Renal cortex interstitium (tissue), 11 donors: ENCODE data around the gene COL5A3. TPM values are rescaled to one million over a fixed set of nuclear protein-coding genes. Genes with fewer than 3 reads are reported as not detected.
"Not testable (repeated sequence)": the region's sequence is repeated elsewhere in the genome, so short reads cannot be mapped to it uniquely, and the experiment has no call there.

Experiments
- DNase-seq, 11 donors: peaks; one replicate each; pipeline ENCODE4 v3.0.0-alpha.2; 2013; ENCODE audit warnings: low read depth in 9 of 11, low spot score in 4 of 11; ENCODE audit errors: extremely low read depth in 1 of 11
- polyA plus RNA-seq, 3 donors: library from polyadenylated mRNA; unstranded; fragments of 120-200 nt; gene quantifications; one replicate each; pipeline ENCODE4 v1.2.1, GENCODE V29; 2013; ENCODE audit not compliant: insufficient read length in 3 of 3

COL5A3 gene
- polyA plus RNA-seq, 3 donors = 0.56 to 1.7 (median 0.96) TPM

DNA sequence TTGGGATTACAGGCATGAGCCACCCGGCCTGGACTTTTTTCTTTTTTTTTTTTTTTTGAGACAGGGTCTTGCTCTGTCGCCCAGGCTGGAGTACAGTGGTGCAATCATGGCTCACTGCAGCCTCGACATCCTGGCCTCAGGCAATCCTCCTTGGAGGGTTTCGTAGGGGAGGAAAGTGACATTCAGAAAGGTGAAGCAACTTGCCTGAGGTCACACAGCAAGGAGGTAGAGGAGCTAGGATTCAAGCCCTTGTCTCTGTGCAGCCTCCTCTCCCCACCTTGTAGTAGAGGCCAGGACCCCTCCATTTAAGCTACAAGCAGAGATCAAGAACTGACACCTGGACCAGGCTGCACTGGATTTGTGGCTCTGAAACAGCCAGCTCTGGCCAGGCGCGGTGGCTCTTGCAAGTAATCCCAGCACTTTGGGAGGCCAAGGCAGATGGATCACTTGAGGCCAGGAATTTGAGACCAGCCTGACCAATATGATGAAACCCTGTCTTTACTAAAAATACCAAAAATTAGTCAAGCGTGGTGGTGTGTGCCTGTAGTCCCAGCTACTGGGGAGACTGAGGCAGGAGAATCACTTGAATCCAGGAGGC, 63.7 kb downstream of the COL5A3 start:
- not testable (repeated sequence) for DNase-seq

DNA sequence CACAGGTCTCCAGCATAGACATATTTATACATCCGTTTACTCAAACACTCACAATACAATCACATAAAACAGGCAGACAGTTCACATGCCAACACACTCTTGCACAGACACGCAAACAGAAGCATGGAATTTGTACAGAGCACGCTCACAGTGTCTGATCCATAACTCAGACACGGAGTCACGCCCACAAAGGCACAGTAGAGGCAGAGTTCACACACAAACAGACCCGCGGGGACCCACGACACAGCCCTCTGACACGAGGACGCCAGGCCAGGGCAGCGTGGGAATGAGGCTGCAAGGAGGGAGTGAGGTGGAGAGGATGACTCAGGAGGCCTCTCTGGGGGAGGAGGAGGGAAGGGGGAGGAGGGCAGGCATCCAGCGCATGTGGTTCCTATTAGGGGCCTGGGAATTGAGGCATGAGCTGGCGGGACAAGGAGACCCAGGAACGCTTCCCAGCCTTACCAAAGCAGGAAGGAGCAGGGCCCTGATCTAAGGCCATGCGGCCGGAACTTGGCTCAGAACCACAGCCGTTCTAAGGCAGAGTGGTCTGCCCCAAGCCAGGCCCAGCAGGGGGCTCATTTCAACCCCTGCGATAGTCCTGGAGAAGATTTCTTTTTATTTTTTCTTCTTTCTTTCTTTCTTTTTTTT, 64.9 kb downstream of the COL5A3 start:
- peak in 2 of 11 donors; percentile 36 to 45 for DNase-seq

DNA sequence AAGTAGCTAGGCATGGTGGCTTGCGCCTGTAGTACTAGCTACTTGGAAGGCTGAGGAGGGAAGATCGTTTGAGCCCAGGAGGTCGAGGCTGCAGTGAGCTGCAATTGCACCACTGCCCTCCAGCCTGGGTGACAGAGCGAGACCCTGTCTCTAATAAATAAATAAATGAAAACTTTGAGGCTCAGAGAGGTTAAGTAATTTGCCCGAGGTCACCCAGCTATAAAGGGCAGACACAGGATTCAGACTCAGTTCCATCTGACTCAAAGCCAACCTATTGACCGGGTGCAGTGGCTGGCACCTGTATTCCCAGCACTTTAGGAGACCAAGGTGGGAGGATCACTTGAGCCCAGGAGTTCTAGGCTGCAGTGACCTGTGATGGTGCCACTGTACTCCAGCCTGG, 66.6 kb downstream of the COL5A3 start:
- DNase-seq = no peak

DNA sequence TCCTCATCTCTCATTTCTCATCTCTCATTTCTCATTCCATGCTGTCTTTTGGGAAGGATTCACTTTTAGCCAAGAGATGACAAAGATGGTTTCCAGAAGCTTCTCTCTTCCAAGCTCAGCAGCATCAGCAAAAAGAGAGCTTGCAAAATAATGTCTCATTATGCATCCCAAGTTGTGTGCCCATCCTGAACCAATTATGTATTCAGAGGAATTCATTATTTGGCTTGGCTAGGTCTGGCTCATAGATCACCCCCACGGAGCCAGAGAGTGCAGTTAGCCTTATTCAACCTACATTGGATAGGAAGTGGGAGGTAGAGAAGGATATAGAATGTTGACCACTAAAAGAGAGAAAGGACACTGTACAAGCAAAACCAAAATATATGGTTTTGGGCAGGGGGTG, 68.6 kb downstream of the COL5A3 start:
- no peak for DNase-seq

DNA sequence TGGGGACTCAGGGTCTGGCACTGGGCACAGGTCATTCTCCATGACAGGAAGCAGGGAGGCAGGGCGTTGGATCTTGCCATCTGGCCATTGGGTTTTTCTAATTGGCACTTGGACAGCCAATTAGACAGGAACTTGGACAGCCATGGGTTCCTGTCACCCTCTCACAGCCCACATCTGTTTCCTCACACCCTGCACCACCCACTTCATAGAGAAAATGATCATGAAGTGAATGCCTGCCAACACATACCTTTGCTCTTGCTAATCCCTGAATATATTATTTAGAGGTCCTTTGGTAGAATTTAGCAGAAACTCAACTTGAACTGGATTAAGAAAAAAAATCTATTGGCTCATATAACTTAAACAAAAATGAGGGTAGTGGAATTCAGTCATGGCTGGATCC, 69.1 kb downstream of the COL5A3 start:
- DNase-seq = no peak

DNA sequence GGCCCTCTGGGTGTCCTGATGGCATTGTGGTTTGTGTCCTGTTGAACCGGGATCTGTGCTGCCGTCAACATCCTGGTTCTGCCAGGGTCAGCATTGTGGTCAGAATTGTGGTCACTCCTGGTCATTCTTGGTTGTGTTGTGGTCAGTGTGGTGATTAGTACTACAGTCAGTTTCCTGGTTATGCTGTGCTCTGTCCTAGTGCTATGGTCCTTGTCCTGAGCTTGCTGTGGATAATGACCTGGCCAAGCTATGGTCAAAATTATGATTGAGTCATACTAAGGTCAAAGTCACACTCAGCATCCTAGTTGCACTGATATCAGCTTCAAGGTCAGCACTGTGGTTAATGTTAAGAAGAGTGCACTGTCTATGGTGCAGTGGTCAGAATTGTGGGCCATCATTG, 69.5 kb downstream of the COL5A3 start:
- DNase-seq = no peak

DNA sequence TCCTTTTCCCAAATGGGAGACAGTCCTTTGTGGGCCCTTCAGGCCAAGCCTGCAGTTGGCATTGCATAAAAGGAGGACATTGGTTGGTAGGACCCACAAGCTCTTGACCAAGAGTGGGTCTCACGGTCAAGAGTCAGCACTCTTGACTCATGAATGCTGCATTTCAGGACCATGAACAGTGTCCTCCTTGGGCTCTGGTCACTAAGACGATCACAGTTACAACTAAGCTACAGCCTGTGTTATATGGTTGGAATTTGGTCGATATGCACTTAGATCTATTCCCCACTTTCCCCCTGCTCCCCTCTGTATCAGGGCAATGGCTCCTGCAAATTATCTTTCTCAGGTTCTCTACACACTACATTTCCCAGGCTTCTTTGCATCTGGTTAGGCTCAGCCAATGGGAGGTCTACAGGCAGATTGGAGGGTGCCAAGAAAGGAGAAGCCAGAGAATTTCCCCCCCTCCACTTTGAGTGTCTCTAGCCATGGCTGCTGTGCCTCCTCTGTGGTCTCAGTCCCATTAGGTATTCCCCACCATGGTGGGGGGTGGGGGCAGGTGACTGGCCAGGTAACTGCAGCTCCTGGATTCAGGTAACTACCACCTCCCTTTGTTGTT, 70.9 kb downstream of the COL5A3 start:
- no peak for DNase-seq

DNA sequence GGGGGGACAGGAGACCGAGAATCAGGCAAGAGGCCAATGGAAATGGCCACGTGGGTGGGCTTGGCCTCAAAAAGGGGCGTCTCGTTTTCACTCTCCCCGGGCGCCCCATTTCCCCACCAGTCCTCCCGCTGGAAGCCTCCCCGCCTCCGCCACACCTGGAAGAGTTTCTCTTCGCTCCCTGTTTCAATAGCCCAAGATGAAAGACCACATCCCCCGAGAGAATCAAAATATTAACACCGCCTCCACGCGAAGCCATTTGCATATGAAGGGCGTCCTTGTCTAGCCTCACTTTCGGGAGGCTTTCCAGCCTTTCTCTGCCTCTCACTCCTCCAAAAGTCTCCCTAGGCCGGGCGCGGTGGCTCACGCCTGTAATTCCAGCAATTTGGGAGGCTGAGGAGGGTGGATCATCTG, 73.3 kb downstream of the COL5A3 start:
- peak in 1 of 11 donors; percentile 4 for DNase-seq

DNA sequence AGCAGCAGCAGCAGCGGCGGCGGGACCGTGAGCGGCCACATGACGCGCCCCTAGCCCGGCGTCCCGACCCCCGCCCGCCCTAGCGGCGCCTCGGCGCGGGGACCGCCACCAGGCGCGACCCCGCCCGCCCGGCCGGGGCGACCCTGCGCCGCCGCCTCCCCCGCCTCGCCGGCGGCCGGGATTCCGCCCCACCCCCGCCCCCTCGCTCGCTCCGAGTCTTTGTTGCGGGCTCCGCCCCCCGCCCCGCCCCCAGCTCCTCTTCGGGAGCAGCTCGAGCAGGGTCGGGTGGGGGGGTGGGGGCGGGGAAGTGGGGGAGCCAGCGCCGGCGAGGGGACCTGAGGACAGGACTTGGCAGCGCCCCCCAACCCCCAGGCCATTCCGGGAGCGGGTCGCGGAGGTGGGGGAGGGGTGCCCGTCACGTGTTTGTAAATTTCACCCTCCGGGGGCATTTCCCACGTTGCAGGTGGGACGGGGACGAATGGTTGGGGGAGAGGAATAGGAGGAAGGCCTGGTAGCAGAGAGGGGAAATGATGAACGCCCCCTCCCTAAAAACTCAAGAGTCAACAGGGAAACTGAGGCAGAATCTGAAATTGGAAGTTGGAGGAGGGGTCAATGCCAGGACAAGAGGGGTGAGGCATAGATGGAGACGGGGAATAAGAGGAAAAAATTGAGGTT, 73.8 kb downstream of the COL5A3 start, which contains the start of gene OLFM2:
TSS of gene OLFM2 (minus strand) at position 190 of the 675 bp plus-strand sequence. CDS start at position 41, 149 bp downstream.
- peak in 1 of 11 donors; percentile 26 for DNase-seq

DNA sequence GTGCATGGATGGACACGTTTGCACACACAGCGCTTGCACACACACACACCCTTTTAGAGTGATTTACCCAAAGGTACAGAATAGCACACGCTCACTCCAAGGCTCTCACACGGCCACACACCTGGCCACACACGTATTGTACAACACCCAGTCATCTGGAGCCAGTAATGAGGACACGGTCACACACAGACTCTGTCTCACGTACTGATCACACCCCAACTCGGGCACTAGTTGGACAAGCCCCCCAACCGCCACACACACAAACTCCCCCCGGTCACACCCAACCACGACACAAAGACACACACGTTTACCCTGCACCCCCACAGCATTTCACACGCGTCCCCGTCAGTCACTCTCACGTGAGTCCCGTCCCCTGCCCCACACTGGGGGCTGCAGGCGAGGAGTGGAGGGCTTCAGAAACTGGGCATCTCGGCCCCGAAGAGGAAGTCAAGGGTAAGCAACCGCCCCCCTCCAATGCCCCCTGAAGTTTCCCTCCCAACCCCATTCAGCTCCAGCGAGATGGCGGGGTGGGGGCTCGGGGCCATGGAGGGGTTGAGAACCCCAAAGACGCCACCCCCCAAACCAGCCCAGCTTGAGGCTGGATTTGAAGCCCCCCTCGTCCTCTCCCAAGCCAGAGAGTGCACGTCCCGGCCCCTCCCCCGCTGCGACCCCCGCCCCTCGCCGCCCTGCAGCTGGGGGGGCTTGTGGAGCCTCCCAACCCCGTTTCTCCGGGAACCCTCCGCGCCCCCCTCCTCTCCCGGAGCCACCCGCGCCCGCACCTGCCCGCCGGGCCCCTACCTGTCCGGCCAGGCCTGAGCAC, 74.6 kb downstream of the COL5A3 start:
- DNase-seq = no peak

DNA sequence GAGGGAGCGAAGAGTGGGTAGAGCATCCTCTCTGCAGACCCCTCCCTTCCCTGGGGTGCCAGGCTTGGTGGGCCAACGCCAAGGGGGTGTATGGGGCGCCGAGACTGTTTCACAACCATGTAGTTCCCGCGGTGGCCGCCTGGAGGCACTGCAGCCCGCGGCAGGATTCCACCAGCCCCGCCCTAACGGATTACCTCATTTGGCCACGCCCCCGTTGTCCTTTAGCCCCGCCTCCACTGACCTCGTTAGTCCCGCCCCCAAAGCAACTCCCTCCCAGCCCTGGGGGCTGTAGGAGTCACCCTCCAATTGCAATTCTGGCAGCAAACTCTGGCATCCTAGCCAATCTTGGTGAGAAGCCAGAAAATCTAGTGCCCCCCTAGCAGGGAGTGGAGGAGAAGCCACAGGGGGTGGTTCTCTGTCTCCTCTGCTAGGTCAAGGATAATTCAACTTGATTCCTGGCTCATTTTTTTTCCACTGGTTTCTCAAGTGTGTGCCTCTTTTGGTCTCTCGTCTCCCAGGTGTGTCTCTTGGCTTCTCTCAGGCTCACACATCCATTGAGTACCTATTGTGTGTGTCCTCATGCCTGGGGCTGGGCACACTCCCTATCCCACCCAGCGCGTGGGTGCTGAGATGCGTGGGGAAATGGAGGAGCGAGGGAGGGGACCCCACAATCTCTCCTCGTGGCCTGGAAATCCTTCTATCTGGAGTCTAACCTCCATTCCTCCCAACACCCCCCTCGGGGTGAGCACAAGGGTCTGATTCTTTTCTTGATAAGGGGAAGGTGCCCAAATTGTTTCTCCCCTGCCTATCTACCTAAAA, 76.0 kb downstream of the COL5A3 start:
- DNase-seq = peak in 5 of 11 donors; percentile 38 to 65 (median 62)

DNA sequence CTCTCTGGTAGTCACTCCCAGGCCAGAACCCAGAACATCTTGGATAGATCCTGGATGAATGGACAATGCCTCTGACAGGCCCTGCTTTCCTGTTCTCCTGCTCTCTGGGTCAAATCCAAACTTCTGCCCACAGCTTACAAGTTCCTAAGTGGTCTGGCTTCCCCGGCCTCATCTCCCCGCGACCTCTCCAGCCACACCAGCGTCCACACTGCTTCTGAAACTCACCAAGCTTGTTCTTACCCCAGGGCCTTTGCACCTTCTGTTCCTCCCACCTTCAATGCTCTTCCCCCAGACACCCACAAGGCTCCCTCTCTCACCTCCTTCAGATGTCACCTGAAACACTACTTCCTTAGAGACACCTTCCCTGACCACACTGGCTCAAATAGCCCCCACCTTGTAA, 77.5 kb downstream of the COL5A3 start:
- no peak for DNase-seq

DNA sequence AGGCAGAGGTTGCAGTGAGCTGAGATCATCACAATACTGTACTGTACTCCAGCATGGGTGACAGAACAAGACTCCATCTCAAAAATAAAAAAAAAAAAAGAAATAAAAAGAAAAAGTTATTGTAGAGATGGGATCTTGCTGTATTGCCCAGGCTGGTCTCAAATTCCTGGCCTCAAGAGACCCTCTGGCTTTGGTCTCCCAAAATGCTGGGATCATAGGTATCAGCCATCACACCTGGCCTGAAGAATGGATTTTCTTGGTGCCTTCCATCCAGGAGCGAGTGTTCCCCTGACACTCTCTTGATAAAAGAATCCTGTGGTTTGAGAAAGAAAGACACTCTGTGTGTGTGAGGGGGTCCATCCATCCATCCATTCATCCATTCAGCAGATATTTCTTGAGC, 78.7 kb downstream of the COL5A3 start:
- DNase-seq = no peak

DNA sequence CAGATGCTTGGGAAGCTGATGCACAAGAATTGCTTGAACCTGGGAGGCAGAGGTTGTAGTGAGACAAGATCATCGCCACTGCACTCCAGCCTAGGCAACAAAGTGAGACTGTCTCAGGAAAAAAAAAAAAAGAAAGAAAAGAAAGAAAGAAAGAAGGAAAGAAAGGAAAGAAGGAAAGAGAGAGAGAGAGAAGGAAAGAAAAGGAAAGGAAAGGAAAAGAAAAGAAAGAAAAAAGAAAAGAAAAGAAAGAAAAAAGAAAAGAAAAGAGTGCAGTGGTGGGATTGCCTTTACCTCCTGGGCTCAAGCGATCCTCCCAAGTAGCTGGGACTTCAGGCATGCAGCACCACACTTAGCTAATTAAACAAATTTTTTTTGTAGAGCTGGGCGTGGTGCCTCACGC, 86.9 kb downstream of the COL5A3 start:
- no peak for DNase-seq

DNA sequence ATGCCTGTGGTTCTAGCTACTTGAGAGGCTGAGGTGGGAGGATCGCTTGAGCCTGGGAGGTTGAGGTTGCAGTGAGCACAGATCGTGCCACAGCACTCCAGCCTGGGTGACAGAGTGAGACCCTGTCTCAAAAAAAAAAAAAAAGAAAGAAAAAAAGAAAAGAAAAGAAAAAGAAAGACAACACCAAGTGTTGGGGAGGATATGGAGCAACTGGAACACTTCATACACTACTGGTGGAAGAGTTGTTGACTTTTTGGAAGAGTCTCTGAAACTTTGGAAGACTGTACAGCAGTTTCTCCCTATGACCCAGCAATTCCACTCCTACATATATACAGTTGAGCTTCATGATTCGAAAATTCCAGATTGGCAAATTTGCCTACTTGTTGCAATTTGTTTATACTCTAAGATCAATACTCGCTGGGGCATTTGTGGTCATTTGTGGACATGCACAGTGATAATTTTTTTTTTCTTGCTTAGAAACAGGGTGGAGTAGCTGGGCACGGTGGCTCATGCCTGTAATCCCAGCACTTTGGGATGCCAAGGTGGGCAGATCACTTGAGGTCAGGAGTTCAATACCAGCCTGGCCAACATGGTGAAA, 87.4 kb downstream of the COL5A3 start:
- DNase-seq = not testable (repeated sequence)

DNA sequence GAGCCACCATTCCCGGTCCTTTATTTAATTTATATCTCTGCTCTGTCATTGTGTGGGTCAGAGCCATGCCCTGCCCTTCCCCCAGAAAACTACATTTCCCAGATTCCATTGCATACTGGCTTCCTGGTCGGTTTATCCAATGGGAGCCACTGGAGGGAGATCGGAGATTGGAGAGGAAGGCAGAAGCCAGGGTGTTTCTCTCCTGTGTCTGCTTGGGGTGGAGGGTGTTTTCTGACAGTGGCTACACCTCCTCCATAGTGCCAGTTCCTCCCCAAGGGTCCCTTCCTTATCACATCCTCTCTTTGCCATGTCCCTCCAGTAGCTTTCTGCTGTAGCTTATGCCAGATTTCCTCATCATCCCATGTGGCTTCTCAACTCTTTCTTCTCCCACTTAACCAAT, 93.0 kb downstream of the COL5A3 start:
- DNase-seq = no peak

DNA sequence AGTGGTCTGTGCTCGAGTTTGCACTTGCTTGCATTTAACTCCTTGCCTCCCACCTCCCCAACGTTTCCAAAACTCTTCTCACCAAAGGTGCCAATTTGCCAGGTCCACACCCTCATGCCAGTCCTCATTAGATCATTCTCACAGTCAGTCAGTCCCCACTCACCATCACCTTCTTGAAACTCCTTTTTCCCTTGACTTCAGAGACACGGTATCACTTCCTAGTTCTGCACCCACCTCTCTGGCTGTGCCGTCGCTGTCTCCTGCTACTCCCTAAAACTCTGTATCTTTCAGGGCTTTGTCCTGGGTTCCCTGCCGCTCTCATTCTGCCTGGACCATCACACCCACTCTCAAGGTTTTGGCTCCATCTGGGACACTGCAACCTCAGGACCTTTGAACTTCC, 93.6 kb downstream of the COL5A3 start:
- no peak for DNase-seq
